GM10266 (cell line): ENCODE data around the gene SELENON.

Experiments
- DNase-seq: peaks from one replicate; pipeline ENCODE4 v3.0.0; 2012; ENCODE audit errors: extremely low spot score
- TF ChIP-seq, protein P1 (sequence below): IDR thresholded peaks from 2 replicates; pipeline ENCODE4 v1.5.1; 2012; ENCODE audit warnings: mild to moderate bottlenecking, low read depth; ENCODE audit not compliant: control insufficient read depth, insufficient read depth; ENCODE audit errors: missing control alignments

SELENON gene

DNA sequence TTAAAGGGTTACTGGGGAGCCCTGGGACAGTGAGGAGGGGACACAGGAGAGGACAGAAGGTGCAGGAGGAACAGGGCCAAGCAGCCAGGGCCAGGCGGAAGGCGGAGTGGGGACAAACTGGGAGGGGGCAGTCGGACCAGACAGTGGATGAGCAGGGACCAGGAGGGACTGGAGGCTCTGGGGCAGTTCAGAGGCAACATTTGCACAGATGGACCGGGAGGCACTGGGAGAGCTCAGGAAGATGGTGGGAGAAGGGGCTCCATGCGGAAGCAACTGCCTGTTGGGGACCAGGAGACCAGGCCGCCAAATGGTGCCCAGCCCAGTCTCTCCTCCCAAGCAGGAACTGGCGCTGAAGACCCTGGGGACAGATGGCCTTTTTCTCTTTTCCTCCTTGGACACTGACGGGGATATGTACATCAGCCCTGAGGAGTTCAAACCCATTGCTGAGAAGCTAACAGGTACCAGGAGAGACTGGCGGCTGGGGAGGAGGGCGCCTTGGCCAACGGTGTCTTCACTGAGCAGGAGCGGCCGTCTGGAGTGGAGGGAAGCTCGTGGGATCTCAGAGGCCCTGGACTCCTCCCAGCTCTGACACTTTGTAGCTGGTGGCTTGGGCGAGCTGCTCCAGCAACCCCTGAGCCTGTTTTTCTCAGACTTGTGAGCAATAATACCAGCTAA is 847 bp downstream of the SELENON start:
- TF ChIP-seq, protein P1, sequence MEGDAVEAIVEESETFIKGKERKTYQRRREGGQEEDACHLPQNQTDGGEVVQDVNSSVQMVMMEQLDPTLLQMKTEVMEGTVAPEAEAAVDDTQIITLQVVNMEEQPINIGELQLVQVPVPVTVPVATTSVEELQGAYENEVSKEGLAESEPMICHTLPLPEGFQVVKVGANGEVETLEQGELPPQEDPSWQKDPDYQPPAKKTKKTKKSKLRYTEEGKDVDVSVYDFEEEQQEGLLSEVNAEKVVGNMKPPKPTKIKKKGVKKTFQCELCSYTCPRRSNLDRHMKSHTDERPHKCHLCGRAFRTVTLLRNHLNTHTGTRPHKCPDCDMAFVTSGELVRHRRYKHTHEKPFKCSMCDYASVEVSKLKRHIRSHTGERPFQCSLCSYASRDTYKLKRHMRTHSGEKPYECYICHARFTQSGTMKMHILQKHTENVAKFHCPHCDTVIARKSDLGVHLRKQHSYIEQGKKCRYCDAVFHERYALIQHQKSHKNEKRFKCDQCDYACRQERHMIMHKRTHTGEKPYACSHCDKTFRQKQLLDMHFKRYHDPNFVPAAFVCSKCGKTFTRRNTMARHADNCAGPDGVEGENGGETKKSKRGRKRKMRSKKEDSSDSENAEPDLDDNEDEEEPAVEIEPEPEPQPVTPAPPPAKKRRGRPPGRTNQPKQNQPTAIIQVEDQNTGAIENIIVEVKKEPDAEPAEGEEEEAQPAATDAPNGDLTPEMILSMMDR: no peak
- peak; percentile 27 for DNase-seq

DNA sequence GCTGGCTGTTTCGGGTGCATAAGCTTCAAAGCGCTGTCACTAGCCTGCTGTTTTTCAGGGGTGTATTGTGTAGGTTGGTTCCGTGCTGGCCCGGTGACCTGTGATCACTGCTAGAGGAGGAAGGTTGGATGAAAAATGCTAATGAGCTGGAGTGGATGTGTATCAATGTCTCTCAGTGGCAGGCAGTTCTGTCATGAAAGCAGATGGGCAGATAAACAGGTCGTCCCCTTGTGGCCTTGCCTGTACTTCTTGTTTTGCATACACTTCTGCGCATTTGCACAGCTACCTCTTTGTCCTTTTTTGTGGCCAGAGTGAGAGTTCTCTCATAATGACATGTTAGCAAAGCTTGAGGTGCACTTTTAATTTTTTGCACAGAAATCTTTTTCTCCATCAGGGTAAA is 2.9 kb downstream of the SELENON start:
- peak; percentile 82 for DNase-seq
- TF ChIP-seq, protein P1: no peak

DNA sequence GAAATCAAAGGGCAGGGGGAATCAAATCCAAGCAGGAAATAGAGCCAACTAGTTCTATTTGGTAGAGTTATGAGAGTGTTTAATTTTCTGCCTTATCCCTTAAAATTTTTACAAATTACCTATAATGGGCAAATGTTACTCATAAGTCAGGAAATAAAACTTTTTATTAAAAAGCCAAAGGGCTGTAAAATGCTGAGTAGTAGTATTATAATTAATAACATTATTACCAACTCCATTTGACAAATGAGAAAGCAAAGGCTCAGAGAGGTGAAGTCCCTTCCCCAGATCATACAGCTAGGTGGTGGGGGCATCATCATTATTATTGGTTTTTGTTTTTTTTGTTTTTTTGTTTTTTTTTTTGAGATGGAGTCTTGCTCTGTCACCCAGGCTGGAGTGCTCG is 3.4 kb downstream of the SELENON start:
- no peak for DNase-seq
- TF ChIP-seq, protein P1: no peak

DNA sequence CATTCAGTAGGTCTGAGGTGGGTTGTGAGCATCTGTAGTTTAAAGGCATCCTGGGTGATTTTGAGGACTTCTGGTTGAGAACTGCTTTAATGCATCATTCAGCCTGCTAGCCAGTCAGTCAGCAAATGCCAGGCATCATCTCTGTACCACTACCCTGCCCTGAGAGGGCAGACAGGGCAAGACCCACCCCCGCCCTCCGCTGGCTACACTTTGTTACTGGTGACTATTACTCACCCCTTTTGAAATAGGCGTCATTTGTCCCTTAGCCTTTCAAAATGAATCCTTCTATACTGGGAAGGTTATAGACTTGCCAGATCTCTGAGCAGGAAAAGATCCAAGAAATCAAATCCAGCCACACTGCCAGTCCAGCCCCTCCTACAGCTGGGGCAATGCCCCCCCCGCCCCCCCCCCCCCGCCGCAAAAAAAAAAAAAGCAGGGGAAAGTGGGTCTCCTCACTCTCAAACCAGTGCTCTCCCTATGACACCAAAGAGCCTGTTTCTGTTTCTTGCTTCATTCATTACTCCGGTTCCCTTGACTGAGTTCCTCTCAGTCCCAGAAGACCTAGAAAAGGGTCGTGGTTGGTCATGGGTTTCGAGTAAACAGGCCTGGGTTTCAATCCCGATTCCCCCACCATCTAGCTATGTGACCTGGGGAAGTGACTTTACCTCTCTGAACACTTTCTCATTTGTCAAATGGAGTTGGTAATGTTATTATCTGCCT is 4.4 kb downstream of the SELENON start:
- TF ChIP-seq, protein P1: no peak

DNA sequence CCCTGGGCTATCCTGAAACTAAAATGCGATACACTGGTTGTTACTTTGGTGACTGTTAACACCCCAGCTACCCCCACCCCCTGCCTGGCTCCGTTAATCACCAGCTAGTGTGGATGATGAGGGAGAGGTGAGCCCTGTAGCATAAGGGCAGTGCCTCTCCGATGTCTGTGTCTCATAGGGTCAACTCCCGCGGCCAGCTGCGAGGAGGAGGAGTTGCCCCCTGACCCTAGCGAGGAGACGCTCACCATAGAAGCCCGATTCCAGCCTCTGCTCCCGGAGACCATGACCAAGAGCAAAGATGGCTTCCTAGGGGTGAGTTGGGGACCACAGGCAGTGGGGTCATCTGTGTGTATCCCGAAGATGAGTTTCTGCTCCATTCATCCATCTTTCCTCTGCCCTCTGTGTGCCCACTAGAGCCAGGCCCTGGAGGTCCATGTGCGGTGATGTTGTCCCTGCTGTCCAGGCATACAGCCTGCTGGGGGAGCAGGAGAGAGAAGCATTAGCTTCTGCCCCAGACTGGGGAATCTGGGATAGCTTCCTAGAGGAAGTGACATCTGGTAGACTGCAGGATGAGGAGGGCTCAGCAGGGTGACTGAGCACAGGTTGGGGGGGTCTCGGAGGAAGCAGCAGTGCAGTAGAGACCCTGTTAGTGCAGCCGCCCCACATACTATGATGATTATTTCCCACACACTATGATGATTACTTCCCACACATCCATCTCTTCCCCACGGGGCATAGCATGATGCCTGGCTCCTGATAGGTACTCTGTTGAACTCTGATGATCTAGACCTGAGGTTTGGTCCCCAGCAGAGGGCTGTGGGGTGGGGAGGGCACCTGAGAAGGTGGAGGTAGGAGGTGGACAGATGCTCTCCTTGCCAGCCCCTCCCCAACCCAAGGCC is 5.2 kb downstream of the SELENON start:
- DNase-seq: no peak
- TF ChIP-seq, protein P1: no peak

More for the DNA sequence above, 4.4 kb downstream of the SELENON start:
- DNase-seq: peak; percentile 73

DNA sequence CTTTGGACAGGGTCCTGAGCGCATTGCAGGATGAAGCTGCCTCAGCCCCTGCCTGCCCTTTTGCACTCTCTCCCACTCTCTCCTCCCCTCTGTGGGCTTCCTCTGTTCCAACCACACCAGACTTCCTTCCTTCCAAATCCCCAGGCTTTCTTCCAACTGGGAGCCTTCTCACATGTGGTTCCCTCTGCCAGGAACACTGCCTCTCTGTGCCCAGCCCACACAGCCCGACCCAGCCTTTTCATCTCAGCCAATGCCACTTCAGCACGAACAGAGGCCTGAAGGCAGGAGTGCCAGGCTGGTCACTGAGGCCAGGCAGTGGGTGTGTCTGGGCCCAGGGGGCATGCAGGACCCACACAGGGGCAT is 5.9 kb downstream of the SELENON start:
- no peak for DNase-seq
- TF ChIP-seq, protein P1: no peak
